ENCODE data around the gene ISG20L2.
"Not testable (repeated sequence)": the region's sequence is repeated elsewhere in the genome, so short reads cannot be mapped to it uniquely, and the experiment has no call there.

Gene ISG20L2, protein sequence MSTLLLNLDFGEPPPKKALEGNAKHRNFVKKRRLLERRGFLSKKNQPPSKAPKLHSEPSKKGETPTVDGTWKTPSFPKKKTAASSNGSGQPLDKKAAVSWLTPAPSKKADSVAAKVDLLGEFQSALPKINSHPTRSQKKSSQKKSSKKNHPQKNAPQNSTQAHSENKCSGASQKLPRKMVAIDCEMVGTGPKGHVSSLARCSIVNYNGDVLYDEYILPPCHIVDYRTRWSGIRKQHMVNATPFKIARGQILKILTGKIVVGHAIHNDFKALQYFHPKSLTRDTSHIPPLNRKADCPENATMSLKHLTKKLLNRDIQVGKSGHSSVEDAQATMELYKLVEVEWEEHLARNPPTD

DNA sequence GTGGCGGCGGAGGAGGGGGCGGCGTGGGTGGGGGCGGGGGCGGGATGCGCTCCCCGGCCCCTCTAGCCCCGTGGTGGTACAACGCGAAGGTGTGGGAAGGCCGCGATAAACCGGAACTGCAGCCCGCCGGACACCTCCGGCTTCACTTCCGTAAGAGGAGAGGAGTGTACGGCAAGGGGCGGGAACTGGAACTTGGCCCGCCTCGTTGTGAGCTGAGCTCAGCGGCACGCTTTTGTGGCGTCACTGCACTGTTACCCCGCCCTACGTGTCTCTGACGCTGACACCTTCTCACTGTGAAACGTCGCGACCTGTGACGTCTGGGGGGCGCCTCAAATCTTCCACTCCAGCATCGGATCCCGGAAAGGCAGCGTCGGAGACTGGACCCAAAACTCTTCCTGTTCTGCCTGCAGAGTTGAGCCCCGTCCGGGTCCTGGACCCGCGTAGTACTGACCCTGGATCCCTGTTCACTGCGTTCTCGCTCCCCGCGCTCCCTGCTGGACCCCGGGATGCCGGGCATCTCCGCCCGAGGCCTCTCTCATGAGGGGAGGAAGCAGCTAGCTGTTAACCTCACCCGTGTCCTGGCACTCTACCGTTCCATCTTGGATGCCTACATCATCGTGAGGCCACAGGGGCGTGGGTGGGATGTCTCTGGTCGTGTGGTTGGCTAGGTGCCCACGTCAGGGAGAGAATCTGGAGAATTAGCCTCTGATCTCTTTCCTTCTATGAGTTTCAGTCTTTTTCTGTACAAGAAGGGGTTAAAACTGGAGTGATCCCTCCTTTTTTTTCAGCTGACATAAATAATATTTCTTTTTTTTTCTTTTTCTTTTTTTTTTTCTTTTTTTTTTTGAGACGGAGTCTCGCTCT, at the start of gene ISG20L2:
Gene ISG20L2, minus strand, starts transcription at position 168 of the 864 bp plus-strand sequence. CDS start 1,114 bp downstream, outside the sequence.
- DNase-seq: peak; percentile 91

DNA sequence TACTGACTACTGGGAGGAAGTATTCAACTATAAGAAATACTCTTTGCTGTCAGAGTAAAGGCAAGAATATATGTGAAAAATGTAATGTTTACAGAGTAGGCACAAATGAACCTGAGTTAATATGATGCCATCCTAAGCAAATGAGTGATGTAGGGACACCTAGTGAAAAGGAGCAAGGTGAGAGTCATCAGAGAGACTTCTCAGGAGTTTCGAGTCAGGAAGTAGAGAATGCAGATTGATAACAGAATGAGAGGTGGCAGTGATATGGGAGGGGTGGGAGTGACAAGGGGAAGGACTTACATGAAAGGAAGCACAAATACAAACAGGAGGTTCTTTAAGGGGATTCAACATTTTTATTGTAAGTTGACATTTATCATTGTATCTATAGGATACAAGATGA, 49.0 kb upstream of the ISG20L2 start:
- DNase-seq: no peak

- DNase-seq: no peak
These were observed 48.4 kb upstream of the ISG20L2 start for GRCh38 chr1:156776942-156777341.

DNA sequence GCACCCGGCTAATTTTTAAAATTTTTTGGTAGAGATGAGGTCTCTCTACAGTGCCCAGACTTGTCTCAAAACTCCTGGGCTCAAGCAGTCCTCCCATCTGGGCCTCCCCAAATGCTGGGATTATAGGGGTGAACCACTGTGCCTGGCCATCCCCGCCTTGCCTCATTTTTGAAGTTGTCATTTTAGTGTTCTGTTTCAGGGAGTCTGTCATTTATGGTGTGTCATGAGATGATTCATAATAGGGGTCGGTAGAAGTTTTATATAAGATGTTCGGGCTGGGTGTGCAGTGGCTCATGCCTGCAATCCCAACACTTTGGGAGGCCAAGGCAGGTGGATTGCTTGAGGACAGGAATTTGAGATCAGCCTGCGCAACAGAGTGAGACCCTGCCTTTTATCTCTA, 47.2 kb upstream of the ISG20L2 start:
- no peak for DNase-seq

- no peak for DNase-seq
These were observed 45.0 kb upstream of the ISG20L2 start for GRCh38 chr1:156773607-156774006.

- DNase-seq: no peak
These were observed 44.3 kb upstream of the ISG20L2 start for GRCh38 chr1:156772728-156773497.

GRCh38 chr1:156772222-156772621, 43.7 kb upstream of the ISG20L2 start:
- DNase-seq: no peak

- DNase-seq: no peak
These were observed 40.2 kb upstream of the ISG20L2 start for GRCh38 chr1:156768610-156769295.

DNA sequence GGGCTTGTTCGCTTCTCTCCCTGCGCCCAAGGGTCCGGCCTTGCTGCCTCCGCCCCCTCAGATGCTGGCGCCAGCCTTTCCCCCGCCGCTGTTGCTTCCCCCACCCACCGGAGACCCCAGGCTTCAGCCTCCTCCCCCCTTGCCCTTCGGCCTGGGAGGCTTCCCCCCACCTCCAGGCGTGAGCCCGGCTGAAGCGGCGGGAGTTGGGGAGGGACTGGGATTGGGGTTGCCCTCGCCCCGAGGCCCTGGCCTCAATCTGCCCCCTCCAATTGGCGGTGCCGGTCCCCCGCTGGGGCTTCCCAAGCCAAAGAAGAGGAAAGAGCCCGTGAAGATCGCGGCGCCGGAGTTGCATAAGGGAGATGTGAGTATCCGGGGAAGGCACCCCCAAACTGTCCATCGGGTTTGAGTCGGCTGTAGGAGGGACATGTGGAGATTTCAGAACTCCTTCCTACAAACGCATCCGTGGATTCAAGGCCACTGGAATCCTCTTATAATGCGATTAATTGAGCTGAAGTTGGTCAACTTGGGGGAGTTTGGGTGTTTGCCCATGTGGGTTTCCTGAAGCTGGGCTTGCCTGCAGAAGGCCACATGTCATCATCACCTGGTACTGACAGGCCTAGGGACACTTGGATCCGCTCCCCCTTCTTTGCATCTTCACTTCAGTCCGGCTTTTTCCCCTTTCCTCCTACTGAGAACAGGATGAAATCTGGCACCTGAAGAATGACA, 39.5 kb upstream of the ISG20L2 start:
- no peak for DNase-seq

- peak; percentile 94 for DNase-seq
These were observed 38.7 kb upstream of the ISG20L2 start, which contains the start of gene PRCC for GRCh38 chr1:156767101-156767878. Gene PRCC (plus strand): TSS chr1:156767535. CDS start chr1:156767772, 237 bp downstream.

DNA sequence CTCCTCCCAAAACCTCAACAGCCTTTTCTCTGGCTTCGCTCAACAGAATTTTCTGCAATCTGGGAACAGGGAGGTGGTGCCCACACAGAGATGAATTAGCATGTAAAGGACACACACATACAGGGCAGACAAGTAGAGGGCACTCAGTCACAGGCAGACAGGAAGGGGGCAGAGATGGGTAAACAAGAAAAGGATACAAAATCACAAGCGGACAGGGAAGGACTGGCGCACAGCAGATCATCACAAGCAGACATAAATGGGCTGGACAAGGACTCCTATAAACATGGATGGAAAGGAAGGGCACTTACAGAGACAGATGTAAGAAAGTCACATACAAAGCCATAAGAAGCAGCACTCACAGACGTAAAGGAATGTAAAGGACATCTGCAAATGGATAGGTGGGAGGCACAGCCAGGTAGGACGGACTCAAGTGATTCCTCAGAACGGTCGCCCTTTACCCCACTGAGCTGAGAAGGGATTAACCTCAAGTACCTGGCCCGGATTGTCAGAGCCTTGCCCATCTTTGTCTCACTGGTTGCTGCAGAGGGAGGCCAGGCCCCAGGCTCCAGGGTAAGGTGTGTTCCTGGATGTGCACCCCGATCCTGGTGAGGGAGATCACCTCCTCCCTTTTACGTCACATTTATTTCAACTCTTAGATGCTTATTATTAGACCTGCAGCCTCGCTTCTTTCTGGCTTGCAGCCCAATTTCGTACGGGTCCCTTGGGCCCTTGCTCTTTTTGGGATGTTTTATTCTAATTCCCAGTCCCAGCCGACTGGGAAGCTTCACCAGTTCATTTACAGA, 37.9 kb upstream of the ISG20L2 start:
- DNase-seq: no peak

GRCh38 chr1:156765666-156766065, 37.1 kb upstream of the ISG20L2 start:
- DNase-seq: no peak

DNA sequence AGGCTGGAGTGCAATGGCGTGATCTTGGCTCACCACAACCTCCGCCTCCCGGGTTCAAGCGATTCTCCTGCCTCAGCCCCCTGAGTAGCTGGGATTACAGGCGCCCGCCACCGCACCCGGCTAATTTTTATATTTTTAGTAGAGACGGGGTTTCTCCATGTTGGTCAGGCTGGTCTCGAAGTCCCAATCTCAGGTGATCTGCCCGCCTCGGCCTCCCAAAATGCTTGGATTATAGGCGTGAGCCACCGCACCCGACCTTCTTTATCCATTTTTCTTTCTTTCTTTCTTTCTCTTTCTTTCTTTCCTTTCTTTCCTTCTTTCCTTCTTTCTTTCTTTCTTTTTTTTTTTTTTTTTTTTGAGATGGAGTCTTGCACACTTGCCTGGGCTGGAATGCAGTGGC, 36.6 kb upstream of the ISG20L2 start:
- DNase-seq: not testable (repeated sequence)

DNA sequence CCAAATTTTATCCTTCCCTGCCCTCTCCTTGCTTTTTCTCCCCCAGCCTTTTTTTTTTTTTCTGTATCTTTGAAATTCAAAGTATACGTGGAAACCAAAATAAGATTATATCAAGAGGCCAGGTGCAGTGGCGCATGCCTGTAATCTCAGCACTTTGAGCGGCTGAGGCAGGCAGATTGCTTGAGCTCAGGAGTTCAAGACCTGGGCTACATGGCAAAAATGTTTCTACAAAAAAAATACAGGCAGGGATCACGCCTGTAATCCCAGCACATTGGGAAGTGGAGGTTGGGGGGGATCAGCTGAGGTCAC, 32.2 kb upstream of the ISG20L2 start:
- DNase-seq: no peak

DNA sequence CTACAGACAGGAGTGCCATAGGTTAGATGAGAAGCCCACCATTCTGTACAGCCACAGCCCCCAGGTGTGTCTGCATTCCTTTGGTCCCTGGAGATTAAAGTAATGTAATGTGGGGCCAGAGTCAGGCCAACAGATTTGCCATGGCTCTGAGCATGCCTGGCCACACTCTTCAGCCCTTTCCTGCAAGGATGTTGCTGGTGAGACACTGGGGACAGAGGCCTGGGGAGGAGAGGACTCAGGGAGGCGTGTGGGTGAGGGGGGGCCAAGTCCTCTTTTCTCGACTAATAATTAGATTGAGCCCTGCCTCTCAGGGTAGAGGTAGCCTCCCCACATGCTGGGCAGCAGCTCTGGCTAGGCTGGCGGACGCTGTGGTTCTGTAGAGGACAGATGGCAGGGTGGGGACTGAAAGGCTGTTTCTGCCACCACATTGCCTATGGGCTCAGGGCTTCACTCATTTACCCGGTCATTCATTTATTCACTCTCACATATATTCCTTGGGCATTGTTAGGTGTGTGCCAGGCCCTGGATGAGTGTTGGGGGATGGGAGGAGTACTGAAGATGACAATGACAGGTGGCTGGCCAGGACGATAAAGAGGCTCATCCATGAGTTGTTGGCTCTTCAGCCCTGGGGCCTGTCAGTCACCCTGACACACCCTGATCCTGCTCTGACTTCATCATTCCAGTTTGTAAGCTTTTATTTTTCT, 31.7 kb upstream of the ISG20L2 start:
- DNase-seq: no peak

- not testable (repeated sequence) for DNase-seq
These were observed 29.1 kb upstream of the ISG20L2 start for GRCh38 chr1:156757572-156758253.

- no peak for DNase-seq
These were observed 27.8 kb upstream of the ISG20L2 start for GRCh38 chr1:156756355-156756754.

- no peak for DNase-seq
These were observed 27.0 kb upstream of the ISG20L2 start for GRCh38 chr1:156755527-156755950.

DNA sequence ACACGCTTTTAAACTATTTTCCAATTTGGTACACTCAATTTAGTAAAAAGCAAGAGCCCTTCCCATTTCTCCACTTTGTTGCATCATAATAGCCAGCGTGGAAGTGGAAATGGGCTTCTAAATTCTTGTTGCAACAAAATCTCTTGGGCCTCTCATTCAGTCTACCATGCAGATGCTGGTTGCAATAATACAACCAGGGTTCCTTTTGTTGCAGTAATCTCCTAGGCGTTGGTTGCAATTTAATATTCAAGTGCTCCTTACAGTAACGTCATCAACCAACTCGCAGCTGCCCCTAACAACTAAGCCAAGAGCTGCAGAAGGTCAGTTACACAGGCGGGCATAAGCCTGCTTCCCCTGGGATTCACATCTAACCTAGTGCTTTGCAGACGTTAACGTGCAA, 25.7 kb upstream of the ISG20L2 start:
- no peak for DNase-seq
